ENCODE data around the gene RPP25L. TPM values are rescaled to one million over a fixed set of nuclear protein-coding genes. Genes with fewer than 3 reads are reported as not detected.

RPP25L gene
- total RNA-seq, result 10 to 100 TPM; 22.7 to 23.1 TPM

DNA sequence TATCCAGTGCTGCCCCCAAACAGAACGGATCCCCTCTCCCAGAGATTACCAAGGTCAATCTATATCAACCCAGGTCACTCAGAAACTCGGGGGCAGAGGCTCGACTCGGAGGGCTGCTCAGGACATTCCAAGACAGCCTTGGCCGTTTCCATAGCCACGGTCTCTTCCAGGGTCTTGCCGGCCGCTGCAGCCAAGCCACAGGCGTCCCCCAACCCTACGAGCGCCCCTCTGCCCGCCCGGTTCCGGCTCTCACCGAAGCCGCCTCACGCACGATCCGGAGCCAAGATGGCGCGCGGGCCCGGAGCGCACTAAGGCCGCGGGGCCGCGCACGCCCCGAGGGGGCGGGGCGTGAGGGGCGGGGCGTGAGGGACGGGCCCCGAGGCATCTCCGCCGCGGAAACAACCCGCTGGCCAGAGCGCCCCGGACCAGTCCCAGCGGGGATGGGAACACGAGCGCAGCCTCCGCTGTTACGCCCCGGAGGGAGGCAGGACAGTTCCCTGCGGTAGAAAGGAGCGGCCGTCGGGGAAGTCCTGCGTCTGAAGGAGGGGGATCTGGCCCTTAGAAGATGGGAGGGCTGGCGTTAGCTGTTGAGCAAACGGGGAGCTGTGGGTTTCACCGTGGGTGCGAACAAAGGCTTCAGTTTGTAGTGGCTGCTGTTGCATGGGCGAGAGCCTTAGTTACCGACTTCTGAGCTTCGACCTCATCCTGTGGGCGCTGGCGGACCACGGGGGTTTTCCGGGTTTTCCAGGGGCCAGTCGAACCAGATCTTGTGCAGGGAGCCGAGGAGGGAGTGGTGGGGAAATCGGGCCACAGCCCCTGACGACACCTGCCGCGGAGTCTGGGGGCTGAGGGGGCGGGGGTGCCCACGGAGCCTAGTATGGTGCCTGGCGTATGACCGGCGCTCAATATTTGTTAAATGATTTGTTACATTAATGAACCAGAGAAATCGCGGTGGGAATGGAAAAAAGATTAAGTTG, at the start of gene RPP25L:
TSS of gene RPP25L (minus strand) at position 287 of the 977 bp plus-strand sequence. CDS start 801 bp downstream, outside the sequence.
- peak within 1 kb of the TSS; percentile 95 for H3K4me3 Mint-ChIP-seq
- DNase-seq (ENCODE audit: low spot score) (peak; percentile 95), ATAC-seq (peak; percentile 95 to 97)
- peak within 1 kb of the TSS; percentile 93 to 95 for H3K27ac Mint-ChIP-seq
- H3K36me3 Mint-ChIP-seq, result peaks cover 8% of the 10 kb centered on the region
- H3K9me3 Mint-ChIP-seq, result no peaks in the 10 kb centered on the region
- H3K27me3 Mint-ChIP-seq, result no peaks in the 10 kb centered on the region
- H3K4me1 Mint-ChIP-seq (ENCODE audit: low read depth in 2 of 2), result peaks cover 19% of the 10 kb centered on the region in 2 donors

DNA sequence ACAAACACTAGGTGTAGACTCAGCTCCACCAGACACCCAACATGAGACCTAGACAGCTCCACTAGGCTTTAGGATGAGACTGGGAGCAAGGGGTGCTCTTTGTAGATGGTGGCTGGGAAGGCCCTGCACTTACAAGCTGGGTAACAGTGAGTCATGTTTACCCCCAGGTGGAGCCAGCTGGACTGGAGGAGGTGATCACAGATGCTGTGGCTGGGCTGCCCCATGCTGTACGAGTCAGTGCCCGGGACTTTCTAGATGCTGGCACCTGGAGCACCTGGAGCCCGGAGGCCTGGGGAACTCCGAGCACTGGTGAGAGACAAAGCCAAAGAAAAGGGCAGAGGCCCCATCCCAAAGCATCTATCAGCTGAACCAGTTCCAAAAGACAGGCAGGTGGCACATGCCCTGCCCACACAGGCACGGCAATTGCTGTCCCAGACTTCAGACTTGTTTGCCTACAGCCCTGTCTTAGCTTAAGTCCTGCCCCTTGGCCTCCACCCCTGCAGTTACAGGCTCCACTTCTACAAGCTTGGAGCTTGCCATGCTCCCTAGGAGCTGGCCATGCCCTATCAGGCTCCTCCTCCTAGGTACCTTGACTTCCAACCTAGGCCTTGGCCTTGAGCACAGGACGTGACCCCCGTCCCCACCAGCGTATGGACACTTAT, 47.8 kb upstream of the RPP25L start:
- Mint-ChIP-seq H3K36me3 (no peaks in the 10 kb centered on the region), H3K4me1 (ENCODE audit: low read depth in 2 of 2) (peaks cover 12 to 15% of the 10 kb centered on the region in 2 donors)
- ATAC-seq, result no peak

DNA sequence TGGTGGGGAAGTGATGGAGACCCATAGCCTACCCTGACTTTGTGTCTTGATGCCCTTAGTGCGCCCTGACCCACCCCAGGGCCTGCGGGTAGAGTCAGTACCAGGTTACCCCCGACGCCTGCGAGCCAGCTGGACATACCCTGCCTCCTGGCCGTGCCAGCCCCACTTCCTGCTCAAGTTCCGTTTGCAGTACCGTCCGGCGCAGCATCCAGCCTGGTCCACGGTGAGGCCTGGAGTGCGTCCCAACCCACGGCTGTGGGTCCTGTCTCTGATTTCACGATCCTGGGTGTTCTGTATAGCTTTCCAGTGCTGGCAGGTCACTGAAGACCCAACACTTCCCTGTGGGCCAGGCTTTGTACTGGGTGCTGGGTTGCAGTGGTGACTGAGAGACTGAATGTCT, 46.6 kb upstream of the RPP25L start:
- Mint-ChIP-seq H3K27me3 (no peaks in the 10 kb centered on the region), H3K36me3 (no peaks in the 10 kb centered on the region), H3K9me3 (no peaks in the 10 kb centered on the region), H3K4me1 (ENCODE audit: low read depth in 2 of 2) (peaks cover 3 to 7% of the 10 kb centered on the region in 2 donors), H3K4me3 (no peak overlapping the region), H3K27ac (no peak overlapping the region)
- no peak for ATAC-seq
- no peak for DNase-seq (ENCODE audit: low spot score)

More for the DNA sequence above, 47.8 kb upstream of the RPP25L start:
- Mint-ChIP-seq H3K4me3 (no peak overlapping the region), H3K27me3 (no peaks in the 10 kb centered on the region), H3K27ac (no peak overlapping the region), H3K9me3 (no peaks in the 10 kb centered on the region)
- no peak for DNase-seq (ENCODE audit: low spot score)

GRCh38 chr9:34656992-34657391, 45.1 kb upstream of the RPP25L start:
- no peak for ATAC-seq
- no peak overlapping the region for H3K27ac Mint-ChIP-seq
- H3K4me3 Mint-ChIP-seq, result no peak overlapping the region
- no peaks in the 10 kb centered on the region for H3K27me3 Mint-ChIP-seq
- H3K4me1 Mint-ChIP-seq (ENCODE audit: low read depth in 2 of 2), result peaks cover 15% of the 10 kb centered on the region in 2 donors
- DNase-seq (ENCODE audit: low spot score), result no peak
- H3K9me3 Mint-ChIP-seq, result no peaks in the 10 kb centered on the region
- no peaks in the 10 kb centered on the region for H3K36me3 Mint-ChIP-seq

DNA sequence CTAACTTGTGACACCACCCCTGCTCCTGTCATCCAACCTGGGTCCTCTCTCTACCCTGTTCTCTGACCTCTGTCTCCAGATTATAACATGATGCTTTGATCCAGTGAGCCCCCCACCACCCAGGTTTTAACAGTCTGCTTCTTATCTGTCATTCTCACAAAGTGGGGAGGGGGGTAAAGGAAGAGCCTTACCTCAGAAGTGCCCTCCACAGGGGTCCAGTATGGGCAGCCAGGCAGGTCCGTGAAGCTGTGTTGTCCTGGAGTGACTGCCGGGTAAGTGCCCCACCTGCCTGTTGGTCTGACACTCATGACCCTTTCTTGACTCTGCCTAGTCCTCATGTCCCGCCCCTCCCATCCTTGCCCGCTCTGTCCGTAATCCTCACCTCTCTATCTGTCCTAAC, 43.5 kb upstream of the RPP25L start:
- no peak overlapping the region for H3K4me3 Mint-ChIP-seq
- H3K27ac Mint-ChIP-seq, result no peak overlapping the region

GRCh38 chr9:34654323-34655051, 42.6 kb upstream of the RPP25L start:
- no peak overlapping the region for H3K4me3 Mint-ChIP-seq
- H3K27me3 Mint-ChIP-seq, result no peaks in the 10 kb centered on the region
- peaks cover 15% of the 10 kb centered on the region in 2 donors for H3K4me1 Mint-ChIP-seq (ENCODE audit: low read depth in 2 of 2)
- peak overlapping the region in 1 of 2 donors; percentile 15 for H3K27ac Mint-ChIP-seq
- ATAC-seq (no peak), DNase-seq (ENCODE audit: low spot score) (no peak)
- no peaks in the 10 kb centered on the region for H3K36me3 Mint-ChIP-seq
- H3K9me3 Mint-ChIP-seq, result no peaks in the 10 kb centered on the region

More for the DNA sequence above, 43.5 kb upstream of the RPP25L start:
- H3K27me3 Mint-ChIP-seq, result no peaks in the 10 kb centered on the region
- peaks cover 15% of the 10 kb centered on the region in 2 donors for H3K4me1 Mint-ChIP-seq (ENCODE audit: low read depth in 2 of 2)
- no peaks in the 10 kb centered on the region for H3K36me3 Mint-ChIP-seq
- ATAC-seq (no peak), DNase-seq (ENCODE audit: low spot score) (no peak)
- no peaks in the 10 kb centered on the region for H3K9me3 Mint-ChIP-seq

- no peak for DNase-seq (ENCODE audit: low spot score)
- peaks cover 18 to 20% of the 10 kb centered on the region in 2 donors for H3K4me1 Mint-ChIP-seq (ENCODE audit: low read depth in 2 of 2)
- no peaks in the 10 kb centered on the region for H3K27me3 Mint-ChIP-seq
- H3K36me3 Mint-ChIP-seq, result peaks cover 4% of the 10 kb centered on the region
- no peak overlapping the region for H3K4me3 Mint-ChIP-seq
- peak overlapping the region in 1 of 2 donors; percentile 49 for H3K27ac Mint-ChIP-seq
- ATAC-seq, result peak in 1 of 2 donors; percentile 25
- H3K9me3 Mint-ChIP-seq, result no peaks in the 10 kb centered on the region
Measured at GRCh38 chr9:34653151-34654072, 41.5 kb upstream of the RPP25L start.

DNA sequence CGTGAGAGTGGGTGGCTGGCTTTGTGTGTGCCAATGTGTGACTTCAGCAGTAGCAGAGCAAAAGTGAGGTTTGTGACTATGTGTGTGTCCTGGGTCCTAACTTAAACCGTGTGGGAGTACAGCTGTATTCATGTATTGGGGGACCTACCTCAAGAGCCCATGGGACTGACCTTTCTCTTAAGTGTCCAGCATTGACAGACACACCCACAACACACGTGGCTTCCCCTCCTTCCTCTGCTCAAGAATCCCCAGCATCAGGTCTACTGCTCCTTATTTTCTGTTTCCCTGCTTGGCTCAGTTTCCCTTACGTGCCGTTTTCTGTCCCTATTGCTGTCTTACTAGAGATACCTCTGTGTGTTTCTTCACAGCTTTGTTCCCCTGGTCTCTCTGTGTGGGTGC, 40.7 kb upstream of the RPP25L start:
- peaks cover 7% of the 10 kb centered on the region for H3K36me3 Mint-ChIP-seq
- peak overlapping the region; percentile 44 for H3K4me3 Mint-ChIP-seq
- peaks cover 26 to 28% of the 10 kb centered on the region in 2 donors for H3K4me1 Mint-ChIP-seq (ENCODE audit: low read depth in 2 of 2)
- H3K27ac Mint-ChIP-seq, result peak overlapping the region; percentile 16 to 49
- no peaks in the 10 kb centered on the region for H3K9me3 Mint-ChIP-seq
- ATAC-seq (no peak), DNase-seq (ENCODE audit: low spot score) (no peak)
- no peaks in the 10 kb centered on the region for H3K27me3 Mint-ChIP-seq

- peaks cover 7% of the 10 kb centered on the region for H3K36me3 Mint-ChIP-seq
- DNase-seq (ENCODE audit: low spot score) (peak; percentile 68), ATAC-seq (peak; percentile 58 to 68)
- no peaks in the 10 kb centered on the region for H3K27me3 Mint-ChIP-seq
- peaks cover 31 to 33% of the 10 kb centered on the region in 2 donors for H3K4me1 Mint-ChIP-seq (ENCODE audit: low read depth in 2 of 2)
- peak within 1 kb of the TSS; percentile 44 for H3K4me3 Mint-ChIP-seq
- H3K9me3 Mint-ChIP-seq, result no peaks in the 10 kb centered on the region
- H3K27ac Mint-ChIP-seq, result peak within 1 kb of the TSS; percentile 16 to 49
Measured at GRCh38 chr9:34651876-34652601, 40.1 kb upstream of the RPP25L start, which contains the start of gene IL11RA. TSS of gene IL11RA (plus strand) at chr9:34652185. CDS start at chr9:34655218, 3,033 bp downstream.

- Mint-ChIP-seq H3K36me3 (peaks cover 7% of the 10 kb centered on the region), H3K4me1 (ENCODE audit: low read depth in 2 of 2) (peaks cover 35% of the 10 kb centered on the region in 2 donors)
Measured at GRCh38 chr9:34651321-34651720, 39.4 kb upstream of the RPP25L start.

DNA sequence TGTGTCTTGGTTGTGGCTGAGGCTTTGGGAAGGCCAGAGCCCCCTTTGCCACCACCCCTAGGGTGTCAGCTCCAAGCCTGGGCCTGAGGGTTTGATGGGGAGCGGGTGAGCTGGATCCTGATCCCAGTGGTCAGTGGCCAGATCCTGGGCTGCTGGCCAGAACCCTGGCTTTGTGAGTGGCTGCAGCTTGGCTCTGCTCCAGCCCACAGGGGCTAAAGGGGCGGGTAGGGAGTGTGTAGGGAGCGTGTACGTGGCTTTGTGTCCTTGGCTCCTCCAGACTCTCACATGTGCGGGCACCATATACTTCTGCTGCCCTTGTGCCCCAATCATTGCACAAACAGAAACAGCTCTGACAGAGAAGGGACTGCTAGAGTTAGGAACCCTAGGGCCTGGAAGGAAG, 38.9 kb upstream of the RPP25L start:
- Mint-ChIP-seq H3K4me3 (no peak overlapping the region), H3K27me3 (no peaks in the 10 kb centered on the region), H3K4me1 (ENCODE audit: low read depth in 2 of 2) (peaks cover 40% of the 10 kb centered on the region in 2 donors), H3K36me3 (peaks cover 7% of the 10 kb centered on the region), H3K27ac (no peak overlapping the region), H3K9me3 (no peaks in the 10 kb centered on the region)
- DNase-seq (ENCODE audit: low spot score) (no peak), ATAC-seq (no peak)

More at GRCh38 chr9:34651321-34651720, 39.4 kb upstream of the RPP25L start:
- no peak overlapping the region for H3K27ac Mint-ChIP-seq
- no peaks in the 10 kb centered on the region for H3K27me3 Mint-ChIP-seq
- H3K9me3 Mint-ChIP-seq, result no peaks in the 10 kb centered on the region
- no peak overlapping the region for H3K4me3 Mint-ChIP-seq
- DNase-seq (ENCODE audit: low spot score), result no peak
- no peak for ATAC-seq

GRCh38 chr9:34648673-34649072, 36.8 kb upstream of the RPP25L start:
- Mint-ChIP-seq H3K36me3 (peaks cover 7% of the 10 kb centered on the region), H3K27ac (no peak overlapping the region), H3K4me3 (peak overlapping the region; percentile 90), H3K4me1 (ENCODE audit: low read depth in 2 of 2) (peaks cover 39 to 40% of the 10 kb centered on the region in 2 donors), H3K27me3 (no peaks in the 10 kb centered on the region), H3K9me3 (no peaks in the 10 kb centered on the region)
- ATAC-seq (no peak), DNase-seq (ENCODE audit: low spot score) (no peak)
